ENCODE results near the gene PRAMEF2.
"Not testable (repeated sequence)": the region's sequence is repeated elsewhere in the genome, so short reads cannot be mapped to it uniquely, and the experiment has no call there.

Gene PRAMEF2, protein sequence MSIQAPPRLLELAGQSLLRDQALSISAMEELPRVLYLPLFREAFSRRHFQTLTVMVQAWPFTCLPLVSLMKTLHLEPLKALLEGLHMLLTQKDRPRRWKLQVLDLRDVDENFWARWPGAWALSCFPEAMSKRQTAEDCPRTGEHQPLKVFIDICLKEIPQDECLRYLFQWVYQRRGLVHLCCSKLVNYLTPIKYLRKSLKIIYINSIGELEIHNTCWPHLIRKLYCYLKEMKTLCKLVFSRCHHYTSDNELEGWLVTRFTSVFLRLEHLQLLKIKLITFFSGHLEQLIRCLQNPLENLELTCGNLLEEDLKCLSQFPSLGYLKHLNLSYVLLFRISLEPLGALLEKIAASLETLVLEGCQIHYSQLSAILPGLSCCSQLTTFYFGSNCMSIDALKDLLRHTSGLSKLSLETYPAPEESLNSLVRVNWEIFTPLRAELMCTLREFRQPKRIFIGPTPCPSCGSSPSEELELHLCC

DNA sequence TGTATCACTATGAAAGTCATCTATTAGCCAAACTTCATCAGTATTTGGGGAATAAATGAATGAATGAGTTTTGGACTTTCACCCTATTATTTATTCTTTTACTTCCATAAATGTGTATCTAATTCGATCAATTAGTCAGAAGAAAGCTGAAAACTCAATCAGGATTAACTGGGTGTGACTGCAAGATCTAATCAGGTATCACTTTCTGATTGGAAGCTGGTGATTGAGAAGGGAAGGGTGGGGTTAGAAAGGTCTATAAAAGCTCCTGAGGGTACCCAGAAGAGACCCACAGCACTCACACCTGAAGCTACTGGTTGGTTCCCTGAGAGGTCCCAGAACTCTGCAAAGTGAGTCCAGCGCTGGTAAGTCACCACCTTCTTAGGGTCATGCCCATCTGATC, at the start of gene PRAMEF2:
Gene PRAMEF2, plus strand, starts transcription at position 301 of the 400 bp plus-strand sequence. CDS start 1,924 bp downstream, outside the sequence.
- DNase-seq (ENCODE audit: low spot score); in situ Hi-C loops (cut with MboI; ENCODE audit: low sequenced_read_pairs, unreplicated experiment): not testable (repeated sequence)

DNA sequence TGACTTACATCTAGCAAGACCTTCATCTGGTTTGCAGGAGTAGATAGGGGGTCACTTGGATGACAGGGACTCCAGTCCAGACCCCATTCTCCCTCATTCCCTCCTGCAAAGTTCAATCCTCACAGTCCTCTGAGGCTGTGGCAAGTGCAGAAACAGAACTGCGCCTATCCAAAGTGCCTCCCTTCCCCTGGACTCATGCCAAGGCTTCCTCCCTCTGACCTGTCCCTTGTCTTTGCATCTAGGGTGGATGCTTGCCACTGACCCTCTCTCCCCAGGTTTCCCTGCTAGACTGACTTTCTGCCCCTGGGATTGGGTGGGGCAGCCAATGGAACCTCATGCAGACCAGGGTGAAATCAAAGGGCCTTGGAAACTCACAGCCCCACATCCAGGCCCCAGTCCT, 47.0 kb upstream of the PRAMEF2 start:
- no peak for TF ChIP-seq CTCF (IDR thresholded peaks at IDR 0.05; ENCODE audit: borderline replicate concordance, control extremely low read depth, extremely low read depth, insufficient read depth, missing control alignments)
- in situ Hi-C loops (cut with MboI; ENCODE audit: low sequenced_read_pairs, unreplicated experiment): no loop called here
- DNase-seq (ENCODE audit: low spot score): no peak

- DNase-seq (ENCODE audit: low spot score): no peak
- in situ Hi-C loops (cut with MboI; ENCODE audit: low sequenced_read_pairs, unreplicated experiment): no loop called here
- TF ChIP-seq CTCF (IDR thresholded peaks at IDR 0.05; ENCODE audit: borderline replicate concordance, control extremely low read depth, extremely low read depth, insufficient read depth, missing control alignments): no peak
Observed at GRCh38 chr1:12810691-12811408, 46.0 kb upstream of the PRAMEF2 start.

GRCh38 chr1:12811409-12811784, 45.5 kb upstream of the PRAMEF2 start:
- in situ Hi-C loops (cut with MboI; ENCODE audit: low sequenced_read_pairs, unreplicated experiment): no loop called here
- DNase-seq (ENCODE audit: low spot score): no peak
- no peak for TF ChIP-seq CTCF (IDR thresholded peaks at IDR 0.05; ENCODE audit: borderline replicate concordance, control extremely low read depth, extremely low read depth, insufficient read depth, missing control alignments)

DNA sequence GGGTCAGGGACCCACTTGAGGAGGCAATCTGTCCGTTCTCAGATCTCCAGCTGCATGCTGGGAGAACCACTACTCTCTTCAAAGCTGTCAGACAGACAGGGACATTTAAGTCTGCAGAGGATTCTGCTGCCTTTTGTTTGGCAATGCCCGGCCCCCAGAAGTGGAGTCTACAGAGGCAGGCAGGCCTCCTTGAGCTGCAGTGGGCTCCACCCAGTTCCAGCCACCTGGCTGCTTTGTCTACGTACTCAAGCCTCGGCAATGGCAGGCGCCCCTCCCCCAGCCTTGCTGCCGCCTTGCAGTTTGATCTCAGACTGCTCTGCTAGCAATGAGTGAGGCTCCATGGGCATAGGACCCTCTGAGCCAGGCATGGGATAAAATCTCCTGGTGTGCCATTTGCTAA, 37.8 kb upstream of the PRAMEF2 start:
- DNase-seq (ENCODE audit: low spot score); in situ Hi-C loops (cut with MboI; ENCODE audit: low sequenced_read_pairs, unreplicated experiment): not testable (repeated sequence)

GRCh38 chr1:12831310-12831709, 25.6 kb upstream of the PRAMEF2 start, which contains the start of gene PRAMEF11:
PRAMEF11 (minus strand) TSS chr1:12831410; CDS start chr1:12828789, 2,621 bp downstream.
- DNase-seq (ENCODE audit: low spot score); in situ Hi-C loops (cut with MboI; ENCODE audit: low sequenced_read_pairs, unreplicated experiment): not testable (repeated sequence)

- in situ Hi-C loops (cut with MboI; ENCODE audit: low sequenced_read_pairs, unreplicated experiment); DNase-seq (ENCODE audit: low spot score): not testable (repeated sequence)
Observed at GRCh38 chr1:12833251-12833650, 23.6 kb upstream of the PRAMEF2 start.

DNA sequence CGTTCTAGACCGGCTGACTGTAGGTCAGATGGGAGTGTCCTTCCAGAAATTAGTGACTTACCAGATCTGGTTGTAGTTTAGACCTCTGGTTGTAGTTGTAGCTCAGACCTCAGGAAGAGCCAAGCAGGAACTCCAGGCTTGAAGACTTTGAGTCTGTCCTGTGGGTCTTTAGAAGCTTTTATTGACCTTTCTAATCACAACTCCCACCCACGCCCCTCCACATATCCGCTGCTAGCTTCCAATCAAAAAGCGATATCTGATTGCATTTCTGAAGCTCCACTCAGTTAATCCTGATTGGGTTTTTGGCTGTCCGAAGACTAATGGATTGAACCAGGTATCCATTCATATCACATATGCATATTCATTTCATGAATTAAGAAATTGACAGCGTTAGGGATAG, 8.3 kb upstream of the PRAMEF2 start, which contains the start of gene HNRNPCL1:
Gene HNRNPCL1, minus strand, starts transcription at position 101 of the 400 bp plus-strand sequence. CDS start 431 bp downstream, outside the sequence.
- DNase-seq (ENCODE audit: low spot score); in situ Hi-C loops (cut with MboI; ENCODE audit: low sequenced_read_pairs, unreplicated experiment): not testable (repeated sequence)

DNA sequence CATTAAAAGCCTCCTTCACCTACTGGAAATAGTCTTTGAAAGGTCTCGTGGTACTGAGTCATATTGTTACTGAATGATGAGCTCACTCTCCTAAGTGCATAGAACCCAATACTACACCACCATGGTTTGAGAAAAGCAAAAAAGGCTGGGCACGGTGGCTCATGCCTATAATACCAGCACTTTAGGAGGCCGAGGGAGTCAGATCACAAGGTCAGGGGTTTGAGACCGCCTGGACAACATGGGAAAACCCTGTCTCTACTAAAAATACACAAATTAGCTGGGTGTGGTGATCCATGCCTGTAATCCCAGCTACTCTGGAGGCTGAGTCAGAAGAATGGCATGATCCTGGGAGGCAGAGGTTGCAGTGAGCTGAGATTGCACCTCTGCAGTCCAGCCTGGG, 5.1 kb upstream of the PRAMEF2 start:
- no peak for TF ChIP-seq CTCF (IDR thresholded peaks at IDR 0.05; ENCODE audit: borderline replicate concordance, control extremely low read depth, extremely low read depth, insufficient read depth, missing control alignments)
- no peak for DNase-seq (ENCODE audit: low spot score)
- in situ Hi-C loops (cut with MboI; ENCODE audit: low sequenced_read_pairs, unreplicated experiment): no loop called here

- in situ Hi-C loops (cut with MboI; ENCODE audit: low sequenced_read_pairs, unreplicated experiment): not testable (repeated sequence)
Observed at GRCh38 chr1:12863131-12863880, 6.4 kb downstream of the PRAMEF2 start.

DNA sequence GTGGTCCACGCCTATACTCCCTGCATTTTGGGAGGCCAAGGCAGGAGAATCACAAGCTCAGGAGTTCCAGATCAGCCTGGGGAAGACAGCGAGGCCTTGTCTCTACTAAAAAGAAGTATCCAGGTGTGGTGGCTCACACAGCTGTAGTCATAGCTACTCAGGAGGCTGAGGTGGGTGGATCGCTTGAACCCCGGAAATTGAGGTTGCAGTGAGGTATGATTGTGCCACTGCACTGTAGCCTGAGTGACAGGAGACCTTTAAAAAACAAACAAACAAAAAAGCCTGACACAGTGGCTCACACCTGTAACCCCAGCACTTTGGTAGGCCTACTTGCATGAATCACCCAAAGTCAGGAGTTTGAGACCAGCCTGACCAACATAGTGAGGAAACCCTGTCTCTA, 21.6 kb downstream of the PRAMEF2 start:
- in situ Hi-C loops (cut with MboI; ENCODE audit: low sequenced_read_pairs, unreplicated experiment); DNase-seq (ENCODE audit: low spot score): not testable (repeated sequence)

More at GRCh38 chr1:12863131-12863880, 6.4 kb downstream of the PRAMEF2 start:
- not testable (repeated sequence) for DNase-seq (ENCODE audit: low spot score)

DNA sequence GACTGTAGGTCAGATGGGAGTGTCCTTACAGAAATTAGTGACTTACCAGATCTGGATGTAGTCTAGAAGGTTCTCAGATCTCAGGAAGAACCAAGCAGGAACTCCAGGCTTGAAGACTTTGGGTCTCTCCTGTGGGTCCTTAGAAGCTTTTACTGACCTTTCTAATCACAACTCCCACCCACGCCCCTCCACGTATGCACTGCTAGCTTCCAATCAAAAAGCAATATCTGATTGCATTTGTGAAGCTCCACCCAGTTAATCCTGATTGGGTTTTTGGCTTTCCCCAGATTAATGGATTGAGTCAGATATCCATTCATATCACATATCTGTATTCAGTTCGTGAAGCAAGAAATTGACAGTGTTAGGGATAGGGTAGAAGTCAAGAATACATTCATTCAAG, 29.2 kb downstream of the PRAMEF2 start, which contains the start of gene PRAMEF4:
Gene PRAMEF4, minus strand, starts transcription at position 101 of the 400 bp plus-strand sequence. CDS start 2,807 bp downstream, outside the sequence.
- in situ Hi-C loops (cut with MboI; ENCODE audit: low sequenced_read_pairs, unreplicated experiment): not testable (repeated sequence)

More for the DNA sequence above, 29.2 kb downstream of the PRAMEF2 start, which contains the start of gene PRAMEF4:
- DNase-seq (ENCODE audit: low spot score): not testable (repeated sequence)

All from GM13976 (cell line).